Endodermal cell (in vitro differentiated cells): ENCODE data around the gene PLVAP. TPM values are rescaled to one million over a fixed set of nuclear protein-coding genes. Genes with fewer than 3 reads are reported as not detected.

Source experiments
- DNase-seq: peaks from one replicate; pipeline ENCODE4 v3.0.0-alpha.2; 2017
- H3K27ac ChIP-seq: 2 replicates; pipeline ENCODE4 v1.5.1; 2013; ENCODE audit warnings: mild to moderate bottlenecking, low read depth, low read length, moderate library complexity
- H3K27me3 ChIP-seq: 2 replicates; pipeline ENCODE4 v1.6.1; 2013; ENCODE audit warnings: mild to moderate bottlenecking, low read length, moderate library complexity; ENCODE audit not compliant: insufficient read depth, control insufficient read depth, poor library complexity, severe bottlenecking
- H3K36me3 ChIP-seq: 2 replicates; pipeline ENCODE4 v1.7.0; 2013; ENCODE audit warnings: mild to moderate bottlenecking, low read length, moderate library complexity; ENCODE audit not compliant: control insufficient read depth, insufficient read depth
- H3K4me1 ChIP-seq: one replicate; pipeline ENCODE4 v1.7.0; 2013; ENCODE audit warnings: low read length; ENCODE audit not compliant: control insufficient read depth, insufficient read depth
- H3K4me3 ChIP-seq: 2 replicates; pipeline ENCODE4 v1.5.1; 2013; ENCODE audit warnings: mild to moderate bottlenecking, low read length, moderate library complexity
- H3K9ac ChIP-seq: 2 replicates; pipeline ENCODE4 v1.6.1; 2013; ENCODE audit warnings: mild to moderate bottlenecking, low read length, moderate library complexity; ENCODE audit not compliant: poor library complexity, severe bottlenecking; ENCODE audit errors: extremely low read depth
- H3K9me3 ChIP-seq: 2 replicates; pipeline ENCODE4 v1.6.1; 2013; ENCODE audit warnings: mild to moderate bottlenecking, low read length, moderate library complexity; ENCODE audit not compliant: control insufficient read depth
- H3K27ac Mint-ChIP-seq: 2 replicates; pipeline ENCODE4 v1.8.0; 2020; ENCODE audit warnings: mixed read lengths
- H3K27me3 Mint-ChIP-seq: 2 replicates; pipeline ENCODE4 v1.8.0; 2021; ENCODE audit warnings: mild to moderate bottlenecking, mixed read lengths; ENCODE audit not compliant: insufficient read depth
- H3K36me3 Mint-ChIP-seq: 2 replicates; pipeline ENCODE4 v1.8.0; 2020; ENCODE audit warnings: low read depth, mixed read lengths
- H3K4me1 Mint-ChIP-seq: 2 replicates; pipeline ENCODE4 v1.8.0; 2020; ENCODE audit warnings: mixed read lengths
- H3K4me3 Mint-ChIP-seq: 2 replicates; pipeline ENCODE4 v1.8.0; 2020; ENCODE audit warnings: mild to moderate bottlenecking, moderate library complexity, mixed read lengths
- H3K9me3 Mint-ChIP-seq: 2 replicates; pipeline ENCODE4 v1.8.0; 2020; ENCODE audit warnings: mild to moderate bottlenecking, mixed read lengths
- WGBS, 2 experiments: methylation state at CpG; one replicate each; pipeline versions ENCODE4 v1.1.5 to v1.1.7; 2013; ENCODE audit warnings: missing lambda C conversion rate in 2 of 2, mixed read lengths in 1 of 2; ENCODE audit not compliant: insufficient coverage in 1 of 2, insufficient read length in 1 of 2; 5-methylcytosine and 5-hydroxymethylcytosine counted together
- total RNA-seq, 2 donors: library from RNA; stranded (reverse); fragmentation: NEBNext Ultra II Directional in 1 of 2; extraction: Animal tissue kit (Norgen Biotek cat#: 25700) in 1 of 2; gene quantifications; 2 replicates in 1 of 2; 3 replicates in 1 of 2; pipeline ENCODE4 v1.2.1, GENCODE V29; 2021
- TF ChIP-seq, protein P1 (sequence below): fragments of 200-600 bp; sonication (generic); conservative IDR thresholded peaks from 2 replicates; pipeline ENCODE4 v1.5.0; 2021; ENCODE audit warnings: antibody characterized with exemption, mild to moderate bottlenecking

The PLVAP gene
- total RNA-seq, 2 donors from 2014 or later = 0.44 TPM; not detected in 1

GRCh38 chr19:17357078-17357666, 20.0 kb downstream of the PLVAP start:
- H3K4me1 Mint-ChIP-seq = no peaks in the 10 kb centered on the region
- Histone ChIP-seq H3K27ac (no peak overlapping the region), H3K4me1 (no peaks in the 10 kb centered on the region), H3K4me3 (no peak overlapping the region), H3K27me3 (no peaks in the 10 kb centered on the region), H3K9me3 (no peaks in the 10 kb centered on the region), H3K9ac (no peak overlapping the region), H3K36me3 (no peaks in the 10 kb centered on the region)
- H3K9me3 Mint-ChIP-seq = no peaks in the 10 kb centered on the region
- DNase-seq = no peak
- peaks cover 2% of the 10 kb centered on the region for H3K27me3 Mint-ChIP-seq
- TF ChIP-seq, protein P1, sequence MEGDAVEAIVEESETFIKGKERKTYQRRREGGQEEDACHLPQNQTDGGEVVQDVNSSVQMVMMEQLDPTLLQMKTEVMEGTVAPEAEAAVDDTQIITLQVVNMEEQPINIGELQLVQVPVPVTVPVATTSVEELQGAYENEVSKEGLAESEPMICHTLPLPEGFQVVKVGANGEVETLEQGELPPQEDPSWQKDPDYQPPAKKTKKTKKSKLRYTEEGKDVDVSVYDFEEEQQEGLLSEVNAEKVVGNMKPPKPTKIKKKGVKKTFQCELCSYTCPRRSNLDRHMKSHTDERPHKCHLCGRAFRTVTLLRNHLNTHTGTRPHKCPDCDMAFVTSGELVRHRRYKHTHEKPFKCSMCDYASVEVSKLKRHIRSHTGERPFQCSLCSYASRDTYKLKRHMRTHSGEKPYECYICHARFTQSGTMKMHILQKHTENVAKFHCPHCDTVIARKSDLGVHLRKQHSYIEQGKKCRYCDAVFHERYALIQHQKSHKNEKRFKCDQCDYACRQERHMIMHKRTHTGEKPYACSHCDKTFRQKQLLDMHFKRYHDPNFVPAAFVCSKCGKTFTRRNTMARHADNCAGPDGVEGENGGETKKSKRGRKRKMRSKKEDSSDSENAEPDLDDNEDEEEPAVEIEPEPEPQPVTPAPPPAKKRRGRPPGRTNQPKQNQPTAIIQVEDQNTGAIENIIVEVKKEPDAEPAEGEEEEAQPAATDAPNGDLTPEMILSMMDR = no peak
- no peak overlapping the region for H3K27ac Mint-ChIP-seq
- no peaks in the 10 kb centered on the region for H3K36me3 Mint-ChIP-seq
- WGBS, 2 experiments = 92 to 93% methylated on average over 4 to 7 of the region's 7 CpGs
- H3K4me3 Mint-ChIP-seq = no peak overlapping the region

GRCh38 chr19:17353386-17353785, 23.8 kb downstream of the PLVAP start:
- no peak for DNase-seq
- H3K27ac Mint-ChIP-seq = no peak overlapping the region
- no peaks in the 10 kb centered on the region for H3K9me3 ChIP-seq
- peaks cover 3% of the 10 kb centered on the region for H3K4me1 Mint-ChIP-seq
- H3K9me3 Mint-ChIP-seq = no peaks in the 10 kb centered on the region
- no peaks in the 10 kb centered on the region for H3K36me3 Mint-ChIP-seq
- no peak overlapping the region for H3K9ac ChIP-seq
- no peak overlapping the region for H3K4me3 ChIP-seq
- H3K4me3 Mint-ChIP-seq = no peak overlapping the region
- TF ChIP-seq, protein P1 = no peak
- H3K27me3 Mint-ChIP-seq = no peaks in the 10 kb centered on the region
- H3K4me1 ChIP-seq = no peaks in the 10 kb centered on the region
- H3K27ac ChIP-seq = no peak overlapping the region
- 83 to 88% methylated on average over 7 to 8 of the region's 8 CpGs for WGBS, 2 experiments
- no peaks in the 10 kb centered on the region for H3K27me3 ChIP-seq
- H3K36me3 ChIP-seq = no peaks in the 10 kb centered on the region

GRCh38 chr19:17352608-17353280, 24.4 kb downstream of the PLVAP start:
- Histone ChIP-seq H3K9me3 (no peaks in the 10 kb centered on the region), H3K27ac (no peak overlapping the region), H3K27me3 (no peaks in the 10 kb centered on the region), H3K9ac (no peak overlapping the region), H3K36me3 (no peaks in the 10 kb centered on the region), H3K4me3 (no peak overlapping the region), H3K4me1 (no peaks in the 10 kb centered on the region)
- Mint-ChIP-seq H3K4me3 (no peak overlapping the region), H3K36me3 (no peaks in the 10 kb centered on the region), H3K27me3 (no peaks in the 10 kb centered on the region), H3K27ac (no peak overlapping the region), H3K4me1 (peaks cover 3% of the 10 kb centered on the region), H3K9me3 (no peaks in the 10 kb centered on the region)
- TF ChIP-seq, protein P1 = no peak
- WGBS, 2 experiments = 22 to 86% methylated on average over 1 to 13 of the region's 14 CpGs
- DNase-seq = no peak
